Astrocyte (in vitro differentiated cells and primary cell): ENCODE results near the gene ILKAP.

Experiments
- EZH2 ChIP-seq: IDR thresholded peaks from 2 replicates; pipeline ENCODE4 v1.6.1; 2012; ENCODE audit warnings: mild to moderate bottlenecking, low read length, inconsistent platforms; ENCODE audit not compliant: insufficient read depth
- TF ChIP-seq, protein P1 (sequence below): IDR thresholded peaks from 2 replicates; pipeline ENCODE4 v1.5.1; 2011; ENCODE audit warnings: low read depth, mild to moderate bottlenecking, inconsistent platforms, low read length, moderate library complexity; ENCODE audit not compliant: insufficient read depth

DNA sequence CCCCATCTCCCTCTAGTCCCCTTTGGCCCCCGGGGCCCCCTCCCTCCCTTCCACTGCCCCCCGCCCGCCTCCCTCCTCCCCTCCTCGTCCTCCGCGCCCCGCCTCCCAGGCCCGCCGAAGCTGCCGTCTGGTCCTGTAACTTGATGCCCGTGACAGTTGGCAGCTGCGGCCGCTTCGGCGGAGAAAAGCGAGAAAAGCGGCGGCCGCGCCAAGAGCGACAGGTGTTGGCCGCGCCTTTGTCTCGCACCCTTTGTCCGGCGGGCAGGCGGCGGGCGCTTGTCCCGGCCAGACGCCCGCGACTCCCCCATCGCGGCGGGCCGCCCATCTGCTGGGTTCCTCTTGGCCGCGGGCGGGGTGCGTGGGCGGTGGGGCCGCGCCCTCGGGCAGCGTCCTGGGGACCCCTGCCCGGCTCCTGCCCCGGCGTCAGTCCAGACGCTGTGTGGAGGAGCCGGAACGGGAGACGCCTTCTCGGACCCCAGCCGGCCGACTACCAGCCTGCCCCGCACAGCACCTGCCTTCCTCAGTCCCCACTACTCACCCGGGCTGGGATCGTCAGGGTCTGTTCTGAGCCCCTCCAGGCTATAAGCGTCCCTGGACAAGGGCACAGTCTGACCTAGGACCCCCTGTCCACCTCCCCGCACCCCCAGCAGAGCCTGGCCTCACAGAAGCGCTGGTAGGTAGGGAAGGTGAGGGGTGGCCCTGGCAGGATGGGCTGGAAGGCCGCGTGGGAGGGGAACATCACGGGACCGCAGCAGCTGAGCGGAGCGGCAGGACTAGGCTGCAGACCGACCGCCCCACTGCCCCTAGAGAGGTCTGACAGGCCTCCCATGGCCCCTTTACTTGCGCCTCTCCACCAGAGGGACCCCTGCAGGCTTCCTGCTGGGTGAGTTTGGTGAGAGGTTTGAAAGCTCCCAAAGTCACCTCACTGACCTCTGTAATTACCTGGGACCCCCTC is 37.5 kb upstream of the ILKAP start:
- TF ChIP-seq, protein P1, sequence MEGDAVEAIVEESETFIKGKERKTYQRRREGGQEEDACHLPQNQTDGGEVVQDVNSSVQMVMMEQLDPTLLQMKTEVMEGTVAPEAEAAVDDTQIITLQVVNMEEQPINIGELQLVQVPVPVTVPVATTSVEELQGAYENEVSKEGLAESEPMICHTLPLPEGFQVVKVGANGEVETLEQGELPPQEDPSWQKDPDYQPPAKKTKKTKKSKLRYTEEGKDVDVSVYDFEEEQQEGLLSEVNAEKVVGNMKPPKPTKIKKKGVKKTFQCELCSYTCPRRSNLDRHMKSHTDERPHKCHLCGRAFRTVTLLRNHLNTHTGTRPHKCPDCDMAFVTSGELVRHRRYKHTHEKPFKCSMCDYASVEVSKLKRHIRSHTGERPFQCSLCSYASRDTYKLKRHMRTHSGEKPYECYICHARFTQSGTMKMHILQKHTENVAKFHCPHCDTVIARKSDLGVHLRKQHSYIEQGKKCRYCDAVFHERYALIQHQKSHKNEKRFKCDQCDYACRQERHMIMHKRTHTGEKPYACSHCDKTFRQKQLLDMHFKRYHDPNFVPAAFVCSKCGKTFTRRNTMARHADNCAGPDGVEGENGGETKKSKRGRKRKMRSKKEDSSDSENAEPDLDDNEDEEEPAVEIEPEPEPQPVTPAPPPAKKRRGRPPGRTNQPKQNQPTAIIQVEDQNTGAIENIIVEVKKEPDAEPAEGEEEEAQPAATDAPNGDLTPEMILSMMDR, result no peak
- TF ChIP-seq EZH2, result no peak
